ENCODE results near the gene EGFR.

Gene EGFR

GRCh38 chr7:55191161-55191925, 172.5 kb downstream of the EGFR start:
- DNase-seq (ENCODE audit: low spot score): no peak
- TF ChIP-seq CTCF (IDR thresholded peaks at IDR 0.05; ENCODE audit: extremely low read depth, insufficient read depth, missing control alignments): no peak
- in situ Hi-C loops (cut with MboI; ENCODE audit: low pct_unique_long_range_greater_than_20kb, low sequenced_read_pairs, unreplicated experiment): no loop called here

GRCh38 chr7:55191926-55192692, 173.3 kb downstream of the EGFR start:
- in situ Hi-C loops (cut with MboI; ENCODE audit: low pct_unique_long_range_greater_than_20kb, low sequenced_read_pairs, unreplicated experiment): no loop called here
- no peak for DNase-seq (ENCODE audit: low spot score)
- TF ChIP-seq CTCF (IDR thresholded peaks at IDR 0.05; ENCODE audit: extremely low read depth, insufficient read depth, missing control alignments): no peak

GRCh38 chr7:55192723-55193122, 173.9 kb downstream of the EGFR start:
- DNase-seq (ENCODE audit: low spot score): no peak
- in situ Hi-C loops (cut with MboI; ENCODE audit: low pct_unique_long_range_greater_than_20kb, low sequenced_read_pairs, unreplicated experiment): no loop called here
- no peak for TF ChIP-seq CTCF (IDR thresholded peaks at IDR 0.05; ENCODE audit: extremely low read depth, insufficient read depth, missing control alignments)

GRCh38 chr7:55193245-55193644, 174.4 kb downstream of the EGFR start:
- TF ChIP-seq CTCF (IDR thresholded peaks at IDR 0.05; ENCODE audit: extremely low read depth, insufficient read depth, missing control alignments): no peak
- in situ Hi-C loops (cut with MboI; ENCODE audit: low pct_unique_long_range_greater_than_20kb, low sequenced_read_pairs, unreplicated experiment): no loop called here
- no peak for DNase-seq (ENCODE audit: low spot score)

- no peak for DNase-seq (ENCODE audit: low spot score)
- no peak for TF ChIP-seq CTCF (IDR thresholded peaks at IDR 0.05; ENCODE audit: extremely low read depth, insufficient read depth, missing control alignments)
- in situ Hi-C loops (cut with MboI; ENCODE audit: low pct_unique_long_range_greater_than_20kb, low sequenced_read_pairs, unreplicated experiment): no loop called here
These were observed 175.7 kb downstream of the EGFR start for GRCh38 chr7:55194522-55194921.

- in situ Hi-C loops (cut with MboI; ENCODE audit: low pct_unique_long_range_greater_than_20kb, low sequenced_read_pairs, unreplicated experiment): no loop called here
- no peak for DNase-seq (ENCODE audit: low spot score)
- no peak for TF ChIP-seq CTCF (IDR thresholded peaks at IDR 0.05; ENCODE audit: extremely low read depth, insufficient read depth, missing control alignments)
These were observed 180.0 kb downstream of the EGFR start for GRCh38 chr7:55198634-55199392.
